Measurements from ENCODE around the gene ERFL. TPM values are rescaled to one million over a fixed set of nuclear protein-coding genes. Genes with fewer than 3 reads are reported as not detected.

Gene ERFL
- total and polyA plus RNA-seq, 8 donors: 0.06 to 0.37 (median 0.22) TPM; not detected in 1

GRCh38 chr19:41892173-41892902 is 35.9 kb downstream of the ERFL start:
- DNase-seq: no peak
- H3K4me3 ChIP-seq: no peak overlapping the region
- 91 to 94% methylated on average over 34 of the region's 34 CpGs for WGBS, 2 donors
- H3K4me1 ChIP-seq: no peaks in the 10 kb centered on the region
- peaks cover 0 to 29% (median 14%) of the 10 kb centered on the region in 3 donors for H3K36me3 ChIP-seq
- no peaks in the 10 kb centered on the region for H3K9me3 ChIP-seq
- H3K27me3 ChIP-seq: no peaks in the 10 kb centered on the region
- no peak for TF ChIP-seq CTCF (IDR thresholded peaks at IDR 0.05)
- no peak overlapping the region for H3K27ac ChIP-seq
- intact Hi-C loops (cut with DNase I): no loop called here
- ATAC-seq: no peak
- no peak for FAIRE-seq

GRCh38 chr19:41890936-41891335 is 37.3 kb downstream of the ERFL start:
- Histone ChIP-seq H3K4me1 (peaks cover 8 to 10% (median 8%) of the 10 kb centered on the region in 3 donors), H3K9me3 (no peaks in the 10 kb centered on the region), H3K27me3 (no peaks in the 10 kb centered on the region), H3K36me3 (peaks cover 0 to 29% (median 12%) of the 10 kb centered on the region in 3 donors), H3K27ac (no peak overlapping the region), H3K4me3 (no peak overlapping the region)
- WGBS, 2 donors: 96 to 98% methylated on average over 4 of the region's 4 CpGs
- DNase-seq (no peak), FAIRE-seq (no peak), ATAC-seq (no peak)
- intact Hi-C loops (cut with DNase I): no loop called here
- TF ChIP-seq CTCF (IDR thresholded peaks at IDR 0.05): no peak

GRCh38 chr19:41889896-41890295 is 38.4 kb downstream of the ERFL start:
- no peak for FAIRE-seq
- peaks cover 10 to 18% (median 13%) of the 10 kb centered on the region in 3 donors for H3K4me1 ChIP-seq

GRCh38 chr19:41888926-41889325 is 39.3 kb downstream of the ERFL start:
- intact Hi-C loops (cut with DNase I): no loop called here
- Histone ChIP-seq H3K4me3 (no peak overlapping the region), H3K9me3 (no peaks in the 10 kb centered on the region), H3K27ac (no peak overlapping the region), H3K36me3 (peaks cover 0 to 21% (median 4%) of the 10 kb centered on the region in 3 donors), H3K27me3 (no peaks in the 10 kb centered on the region), H3K4me1 (peaks cover 10 to 21% (median 13%) of the 10 kb centered on the region in 3 donors)
- no peak for ATAC-seq
- WGBS, 2 donors: 89% methylated on average over 12 of the region's 12 CpGs
- no peak for TF ChIP-seq CTCF (IDR thresholded peaks at IDR 0.05)
- DNase-seq: no peak
- no peak for FAIRE-seq

More at GRCh38 chr19:41889896-41890295, 38.4 kb downstream of the ERFL start:
- Histone ChIP-seq H3K9me3 (no peaks in the 10 kb centered on the region), H3K36me3 (peaks cover 0 to 21% (median 4%) of the 10 kb centered on the region in 3 donors), H3K27me3 (no peaks in the 10 kb centered on the region), H3K27ac (no peak overlapping the region), H3K4me3 (no peak overlapping the region)
- DNase-seq (no peak), ATAC-seq (no peak)
- 92 to 94% methylated on average over 8 of the region's 8 CpGs for WGBS, 2 donors
- no peak for TF ChIP-seq CTCF (IDR thresholded peaks at IDR 0.05)
- intact Hi-C loops (cut with DNase I): no loop called here
